SH-SY5Y (cell line): ENCODE measurements around the gene TAS1R2.

Experiments
- GATA2 ChIP-seq: IDR thresholded peaks from 2 replicates; pipeline ENCODE4 v1.6.1; 2011; ENCODE audit warnings: mild to moderate bottlenecking, low read depth, low read length
- GATA3 ChIP-seq: IDR thresholded peaks from 2 replicates; pipeline ENCODE4 v1.6.1; 2011; ENCODE audit warnings: low read depth, mild to moderate bottlenecking, low read length, moderate library complexity

GRCh38 chr1:18881164-18881563, 21.7 kb upstream of the TAS1R2 start:
- TF ChIP-seq GATA3 (no peak), GATA2 (no peak)
